D721Med (cell line): Measurements from ENCODE around the gene C5orf15.

Experiments
- DNase-seq: peaks from one replicate; pipeline ENCODE4 v3.0.0; 2011; ENCODE audit warnings: low spot score; ENCODE audit not compliant: insufficient read length
- FAIRE-seq: peaks from 2 replicates; lab custom pipeline; 2011; peaks lifted over from hg19 to GRCh38; lab: Jason Lieb, UNC
- TF ChIP-seq, protein P1 (sequence below): IDR thresholded peaks from 2 replicates; pipeline ENCODE4 v1.5.1; 2012; ENCODE audit warnings: mild to moderate bottlenecking, control low read depth; ENCODE audit not compliant: insufficient read depth; ENCODE audit errors: missing control alignments

Gene C5orf15

DNA sequence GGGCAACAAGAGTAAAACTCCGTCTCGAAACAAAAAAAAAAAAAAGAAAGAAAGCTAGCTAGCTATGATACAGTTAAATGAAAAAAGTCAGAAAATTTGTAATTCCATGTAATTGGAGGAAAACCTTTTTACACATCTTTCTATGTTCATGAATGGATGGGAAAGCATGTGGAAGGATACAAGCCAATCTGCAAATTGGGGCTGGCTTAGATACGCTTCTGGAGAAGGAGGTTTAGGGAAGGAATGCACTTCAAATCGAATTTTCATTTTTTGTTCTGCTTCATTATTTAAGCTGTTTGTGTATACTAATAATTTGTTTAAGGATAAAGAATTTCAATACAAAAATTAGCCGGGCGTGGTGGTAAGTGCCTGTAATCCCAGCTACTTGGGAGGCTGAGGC lies 29.6 kb upstream of the C5orf15 start:
- no peak for DNase-seq
- TF ChIP-seq, protein P1, sequence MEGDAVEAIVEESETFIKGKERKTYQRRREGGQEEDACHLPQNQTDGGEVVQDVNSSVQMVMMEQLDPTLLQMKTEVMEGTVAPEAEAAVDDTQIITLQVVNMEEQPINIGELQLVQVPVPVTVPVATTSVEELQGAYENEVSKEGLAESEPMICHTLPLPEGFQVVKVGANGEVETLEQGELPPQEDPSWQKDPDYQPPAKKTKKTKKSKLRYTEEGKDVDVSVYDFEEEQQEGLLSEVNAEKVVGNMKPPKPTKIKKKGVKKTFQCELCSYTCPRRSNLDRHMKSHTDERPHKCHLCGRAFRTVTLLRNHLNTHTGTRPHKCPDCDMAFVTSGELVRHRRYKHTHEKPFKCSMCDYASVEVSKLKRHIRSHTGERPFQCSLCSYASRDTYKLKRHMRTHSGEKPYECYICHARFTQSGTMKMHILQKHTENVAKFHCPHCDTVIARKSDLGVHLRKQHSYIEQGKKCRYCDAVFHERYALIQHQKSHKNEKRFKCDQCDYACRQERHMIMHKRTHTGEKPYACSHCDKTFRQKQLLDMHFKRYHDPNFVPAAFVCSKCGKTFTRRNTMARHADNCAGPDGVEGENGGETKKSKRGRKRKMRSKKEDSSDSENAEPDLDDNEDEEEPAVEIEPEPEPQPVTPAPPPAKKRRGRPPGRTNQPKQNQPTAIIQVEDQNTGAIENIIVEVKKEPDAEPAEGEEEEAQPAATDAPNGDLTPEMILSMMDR: no peak
- FAIRE-seq: no peak

DNA sequence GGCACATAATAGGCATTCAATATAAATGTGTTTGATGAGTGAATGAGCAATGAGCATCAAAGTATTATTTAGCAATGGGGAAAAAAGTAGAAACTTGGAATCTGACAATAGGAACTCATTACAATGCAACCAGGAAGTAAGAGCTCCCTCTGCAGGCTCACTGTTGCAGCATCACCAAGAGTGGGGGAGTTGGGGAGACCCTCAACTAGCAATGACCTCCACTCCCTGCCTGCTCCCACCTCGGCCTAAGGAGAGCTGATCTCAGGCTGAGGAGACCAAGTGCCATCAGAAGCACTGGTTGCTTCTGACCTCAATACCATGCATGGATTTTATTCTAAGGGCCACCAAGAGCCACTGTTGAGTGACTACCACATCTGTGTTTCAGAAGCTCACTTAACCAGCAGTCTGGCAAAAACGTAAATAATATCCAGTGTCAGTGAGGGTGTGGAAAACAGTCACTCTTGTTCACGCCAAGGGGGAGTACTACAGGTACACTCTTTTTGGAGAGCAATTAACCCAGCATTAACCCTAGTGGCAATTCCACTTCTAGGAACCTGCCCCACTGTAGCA lies 28.3 kb upstream of the C5orf15 start:
- no peak for DNase-seq
- TF ChIP-seq, protein P1: peak; percentile 60
- no peak for FAIRE-seq

DNA sequence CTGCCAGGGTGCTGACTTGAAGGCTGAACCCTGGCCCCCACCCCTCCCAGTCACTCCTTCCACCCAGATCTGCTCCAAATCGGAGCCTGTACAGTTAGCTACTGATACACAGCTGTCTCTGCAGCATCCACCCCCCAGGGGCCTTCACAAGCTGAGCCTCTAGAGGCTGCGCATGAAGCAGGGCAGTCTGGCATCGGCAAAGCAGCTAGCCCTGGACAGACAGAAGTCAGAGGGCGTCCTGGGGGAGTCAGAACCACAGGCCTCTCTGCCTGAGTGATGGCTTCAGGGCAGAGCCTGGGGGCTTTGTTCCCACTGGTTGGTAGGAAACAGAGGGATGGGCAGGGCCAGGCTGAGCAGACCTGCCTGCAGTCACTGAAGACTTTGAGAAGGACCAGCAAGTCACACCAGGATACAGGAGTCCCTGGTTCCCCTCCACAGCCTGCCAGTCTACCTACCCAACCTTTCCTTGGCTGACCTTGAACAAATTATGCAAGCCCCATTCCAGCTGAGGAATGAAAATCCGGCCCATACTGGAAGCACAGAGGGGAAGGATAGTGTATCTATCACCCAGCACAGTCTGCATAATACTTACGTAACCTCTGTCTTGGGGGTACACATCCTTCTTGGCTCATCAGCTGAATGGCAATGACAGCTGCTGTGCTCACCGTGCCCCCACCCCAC lies 27.6 kb upstream of the C5orf15 start:
- FAIRE-seq (no peak), DNase-seq (no peak)
- TF ChIP-seq, protein P1: no peak

DNA sequence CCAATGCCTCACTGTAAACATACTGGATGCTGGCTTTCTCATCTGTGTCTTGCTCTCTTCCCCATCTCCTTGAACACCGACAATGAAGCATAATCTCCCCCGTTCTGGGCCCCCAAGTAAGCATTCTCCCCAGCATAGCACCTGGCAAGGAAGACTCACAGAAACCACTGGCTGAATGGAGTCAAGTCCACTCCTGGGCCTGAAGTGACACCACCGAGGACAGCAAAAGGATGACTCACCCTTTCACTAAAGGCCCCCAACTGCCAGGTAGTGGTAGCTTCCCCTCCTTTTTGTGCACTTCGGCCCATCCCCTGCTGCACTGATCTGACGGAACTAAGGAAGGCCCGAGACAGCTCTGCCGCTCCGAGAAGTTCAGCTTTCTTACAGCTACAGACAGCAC lies 26.9 kb upstream of the C5orf15 start:
- TF ChIP-seq, protein P1: no peak
- DNase-seq (no peak), FAIRE-seq (no peak)

DNA sequence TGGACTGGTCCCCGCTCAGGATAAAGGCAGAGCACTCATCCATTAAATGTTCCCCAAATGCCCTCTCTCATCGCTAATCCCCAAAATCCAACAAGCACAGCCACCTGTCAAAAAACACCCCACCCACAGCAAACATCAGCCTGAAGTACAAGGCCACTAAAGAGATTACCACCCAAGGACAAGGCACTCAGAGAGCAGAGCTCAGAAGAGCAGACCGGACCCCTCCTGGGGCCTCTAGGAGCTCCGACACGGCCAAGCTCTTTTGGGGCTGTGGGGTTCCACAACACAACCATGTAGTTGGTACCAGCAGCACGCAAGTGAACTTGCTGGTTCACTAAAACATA lies 26.5 kb upstream of the C5orf15 start:
- no peak for DNase-seq
- no peak for FAIRE-seq
- TF ChIP-seq, protein P1: no peak

DNA sequence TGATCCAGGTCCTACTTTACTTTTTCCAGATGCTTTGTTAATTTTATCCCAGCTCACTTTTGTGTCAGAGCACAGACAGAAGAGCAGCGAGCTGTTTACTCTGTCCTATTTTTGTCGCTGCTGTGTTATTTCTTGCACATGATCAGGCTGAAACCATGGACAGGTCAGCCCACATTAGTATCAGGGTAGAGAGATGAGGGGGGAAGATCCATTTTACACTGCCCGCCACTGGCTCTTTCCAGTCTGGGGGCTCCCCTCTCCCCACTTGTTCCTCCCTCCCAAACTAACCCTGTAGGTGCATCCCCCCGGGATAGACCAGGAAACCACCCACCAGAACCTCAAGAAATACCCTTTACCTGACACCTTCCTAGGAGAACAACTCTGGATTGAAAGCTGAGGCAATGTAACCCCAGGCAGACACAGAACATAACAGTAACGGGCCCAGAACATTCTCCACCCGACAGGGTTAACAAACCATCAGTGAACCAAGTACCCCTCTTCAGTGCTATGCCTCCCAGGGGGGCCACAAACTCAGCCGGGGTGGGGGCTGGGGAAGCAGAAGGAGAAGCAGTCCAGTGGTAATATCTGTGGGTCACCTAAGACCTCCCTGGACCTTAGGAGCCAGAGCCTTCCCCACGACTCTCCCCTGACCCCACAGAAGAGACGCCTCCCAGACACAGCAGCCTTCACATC lies 26.0 kb upstream of the C5orf15 start:
- TF ChIP-seq, protein P1: no peak
- no peak for FAIRE-seq
- no peak for DNase-seq
